K562 (cell line): ENCODE measurements around the gene ANKS3. TPM values are rescaled to one million over a fixed set of nuclear protein-coding genes. Genes with fewer than 3 reads are reported as not detected.

ENCODE experiments used
- ATAC-seq: fragments of 200-7000 bp; cut with Tn5 transposase; 3 replicates; pipeline ENCODE4 v1.9.1; 2020; ENCODE audit warnings: moderate library complexity
- BruUV-seq: library from RNA; stranded (reverse); fragments of 400-500 nt; replicated peaks from 2 replicates; lab custom pipeline; 2021; lab: Mats Ljungman, UMichigan
- CTCF ChIA-PET: fragments of 300-600 bp; formaldehyde crosslinking; extraction: SDS; loops from one replicate; lab custom pipeline; 2021; ENCODE audit warnings: low intra/inter-chr PET ratio; lab: Yijun Ruan, JAX
- POLR2A ChIA-PET: fragments of 300-600, 350-650 bp; sonication (Branson Sonifier 250); formaldehyde crosslinking; extraction: SDS; loops from one replicate; lab custom pipeline; 2021; ENCODE audit warnings: antibody characterized with exemption, inconsistent platforms; lab: Yijun Ruan, JAX
- DNase-seq, 4 experiments: peaks; one replicate each; pipeline versions ENCODE4 v3.0.0 to v3.0.0-alpha.2; 2011 to 2018; ENCODE audit warnings: low spot score in 3 of 4, mixed read lengths in 3 of 4; ENCODE audit errors: extremely low read depth in 1 of 4
- FAIRE-seq: peaks from 2 replicates; lab custom pipeline; 2011; peaks lifted over from hg19 to GRCh38; lab: Jason Lieb, UNC
- H2AFZ ChIP-seq: 2 replicates; pipeline ENCODE4 v1.6.0; 2011; ENCODE audit warnings: low read depth, low read length, control low read depth, inconsistent platforms
- H3K27ac ChIP-seq: fragments of 200-600 bp; 3 replicates; pipeline ENCODE4 v1.8.0; 2011; ENCODE audit warnings: low read depth, mild to moderate bottlenecking, control low read depth, inconsistent platforms, low read length, moderate library complexity, mixed read lengths; ENCODE audit errors: extremely low read depth
- H3K27me3 ChIP-seq, 2 experiments: fragments of 300-600 bp in 1 of 2; 2 replicates in 1 of 2; 3 replicates in 1 of 2; pipeline versions ENCODE4 v1.6.0 to v1.8.0; 2011; ENCODE audit warnings: inconsistent platforms in 2 of 2, low read length in 2 of 2, mild to moderate bottlenecking in 1 of 2, mixed read lengths in 1 of 2, moderate library complexity in 1 of 2; ENCODE audit not compliant: control insufficient read depth in 2 of 2, insufficient read depth in 2 of 2
- H3K36me3 ChIP-seq: fragments of 300-600 bp; 3 replicates; pipeline ENCODE4 v1.8.0; 2011; ENCODE audit warnings: mild to moderate bottlenecking, low read length, inconsistent platforms; ENCODE audit not compliant: control insufficient read depth, insufficient read depth
- H3K4me1 ChIP-seq, 2 experiments: fragments of 200-600 bp in 1 of 2; replicated peaks in 1 of 2; 2 replicates in 1 of 2; 3 replicates in 1 of 2; pipeline versions ENCODE4 v1.5.1 to v1.8.0; 2011; ENCODE audit warnings: inconsistent platforms in 2 of 2, low read length in 2 of 2, mild to moderate bottlenecking in 1 of 2, mixed read lengths in 1 of 2, moderate library complexity in 1 of 2; ENCODE audit not compliant: control insufficient read depth in 2 of 2, insufficient read depth in 2 of 2
- H3K4me2 ChIP-seq: 2 replicates; pipeline ENCODE4 v1.6.1; 2011; ENCODE audit warnings: low read length, control low read depth, inconsistent platforms, mixed read lengths; ENCODE audit not compliant: insufficient read depth
- H3K4me3 ChIP-seq: fragments of 200-600 bp; sonication (generic), shearing (Covaris generic); 2 replicates; pipeline ENCODE4 v1.5.1; 2016; ENCODE audit warnings: control low read depth, inconsistent platforms
- H3K79me2 ChIP-seq: fragments of 200-600 bp; 3 replicates; pipeline ENCODE4 v1.8.0; 2011; ENCODE audit warnings: low read length, inconsistent platforms; ENCODE audit not compliant: control insufficient read depth, insufficient read depth
- H3K9ac ChIP-seq, 2 experiments: 2 replicates each; pipeline versions ENCODE4 v1.6.0 to v1.6.1; 2011; ENCODE audit warnings: low read depth in 2 of 2, low read length in 2 of 2, control low read depth in 1 of 2, inconsistent platforms in 1 of 2, mild to moderate bottlenecking in 1 of 2, mixed read lengths in 1 of 2; ENCODE audit not compliant: insufficient read depth in 1 of 2
- H3K9me1 ChIP-seq: one replicate; pipeline ENCODE4 v1.6.0; 2011; ENCODE audit warnings: inconsistent platforms, mild to moderate bottlenecking, low read length, moderate library complexity; ENCODE audit not compliant: control insufficient read depth, insufficient read depth
- H3K9me3 ChIP-seq: replicated peaks from 2 replicates; pipeline ENCODE4 v1.5.1; 2011; ENCODE audit warnings: low read depth, low read length, inconsistent platforms; ENCODE audit not compliant: control insufficient read depth, insufficient read depth
- H4K20me1 ChIP-seq: replicated peaks from 2 replicates; pipeline ENCODE4 v1.6.1; 2011; ENCODE audit warnings: low read length, inconsistent platforms, mixed read lengths; ENCODE audit not compliant: control insufficient read depth, insufficient read depth
- C11orf30 ChIP-seq: fragments of 450-650 bp; IDR thresholded peaks from 2 replicates; pipeline ENCODE4 v1.6.1; 2016; ENCODE audit warnings: low read depth, mild to moderate bottlenecking
- CBFA2T3 ChIP-seq: fragments of 450-650 bp; IDR thresholded peaks from 2 replicates; pipeline ENCODE4 v1.6.1; 2017
- ELK3 ChIP-seq: fragments of 450-650 bp; formaldehyde crosslinking; IDR thresholded peaks from 2 replicates; pipeline ENCODE4 v1.4.0; 2020; ENCODE audit warnings: mild to moderate bottlenecking
- KLF10 ChIP-seq: fragments of 250-450 bp; sonication (Bioruptor Pico); IDR thresholded peaks from 2 replicates; pipeline ENCODE4 v1.6.1; 2021; ENCODE audit warnings: matching md5 sums
- KLF6 ChIP-seq: fragments of 250-450 bp; sonication (Bioruptor Pico); IDR thresholded peaks from 2 replicates; pipeline ENCODE4 v1.4.0; 2020; ENCODE audit warnings: mild to moderate bottlenecking, moderate library complexity, borderline replicate concordance
- MCM2 ChIP-seq: fragments of 450-650 bp; IDR thresholded peaks from 2 replicates; pipeline ENCODE4 v1.6.1; 2017; ENCODE audit warnings: low read depth, mild to moderate bottlenecking
- NEUROD1 ChIP-seq: fragments of 150-350 bp; IDR thresholded peaks from 2 replicates; pipeline ENCODE4 v1.6.1; 2014; ENCODE audit warnings: borderline replicate concordance, low read length, low read depth; ENCODE audit not compliant: partially characterized antibody
- RBBP5 ChIP-seq: fragments of 200-600 bp; sonication (generic); IDR thresholded peaks from 2 replicates; pipeline ENCODE4 v1.6.1; 2012; ENCODE audit warnings: borderline replicate concordance, mild to moderate bottlenecking, low read length, control low read depth, inconsistent platforms; ENCODE audit not compliant: insufficient read depth, poor library complexity, severe bottlenecking
- RBM34 ChIP-seq: fragments of 200-400 bp; formaldehyde crosslinking; IDR thresholded peaks from 2 replicates; pipeline ENCODE4 v1.6.1; 2018; ENCODE audit warnings: low read length, borderline replicate concordance; ENCODE audit not compliant: insufficient read depth
- SMAD3 ChIP-seq: fragments of 450-650 bp; formaldehyde crosslinking; conservative IDR thresholded peaks from 2 replicates; pipeline ENCODE4 v1.4.0; 2020; ENCODE audit warnings: mild to moderate bottlenecking
- TCFL5 ChIP-seq: fragments of 250-450 bp; sonication (Bioruptor Pico); conservative IDR thresholded peaks from 2 replicates; pipeline ENCODE4 v1.6.1; 2021; ENCODE audit warnings: mild to moderate bottlenecking, moderate library complexity, matching md5 sums
- ZNF134 ChIP-seq: fragments of 250-450 bp; sonication (Bioruptor Pico); conservative IDR thresholded peaks from 2 replicates; pipeline ENCODE4 v1.4.0; 2020
- ZNF140 ChIP-seq: fragments of 250-450 bp; sonication (Bioruptor Pico); IDR thresholded peaks from 2 replicates; pipeline ENCODE4 v1.8.0; 2021; ENCODE audit warnings: moderate library complexity, mild to moderate bottlenecking, inconsistent platforms
- ZNF232 ChIP-seq: sonication (generic); formaldehyde crosslinking; IDR thresholded peaks from 2 replicates; pipeline ENCODE4 v1.8.0; 2022; ENCODE audit warnings: mild to moderate bottlenecking, missing genetic modification reagents
- ZNF277 ChIP-seq: fragments of 250-450 bp; sonication (Bioruptor Pico); IDR thresholded peaks from 2 replicates; pipeline ENCODE4 v1.8.0; 2022; ENCODE audit warnings: inconsistent platforms, mild to moderate bottlenecking, moderate library complexity, borderline replicate concordance
- ZNF384 ChIP-seq: IDR thresholded peaks from 2 replicates; pipeline ENCODE4 v1.6.1; 2012; ENCODE audit warnings: low read depth, low read length, improper control_type of control experiment
- ZNF79 ChIP-seq: fragments of 250-450 bp; sonication (Bioruptor Pico); IDR thresholded peaks from 2 replicates; pipeline ENCODE4 v1.4.0; 2020; ENCODE audit warnings: low read depth, mild to moderate bottlenecking, moderate library complexity
- WGBS: fragments of 100-300 bp; shearing (Covaris generic); methylation state at CpG from one replicate; pipeline ENCODE4 v1.1.6; 2016; ENCODE audit warnings: low coverage, mixed read lengths; ENCODE audit not compliant: insufficient coverage; ENCODE audit errors: missing lambda C conversion rate; 5-methylcytosine and 5-hydroxymethylcytosine counted together
- in situ Hi-C: fragments of 300-500 bp; cut with MboI; formaldehyde crosslinking; loops from 4 replicates; pipeline ENCODE4 v1.15.0; 2018; ENCODE audit warnings: inconsistent platforms, mixed read lengths
- intact Hi-C: fragments of 100-400 bp; cut with micrococcal nuclease; formaldehyde crosslinking; loops from 2 replicates; pipeline ENCODE4 v1.14.2; 2022
- polyA plus RNA-seq, 8 experiments: library from polyadenylated mRNA; depleted of rRNA in 4 of 8; stranded (reverse) in 5 of 8; unstranded in 3 of 8; fragments of >200 nt; fragmentation: Nextera tagmentation in 2 of 8; fragmentation: Illumina TruSeq in 1 of 8; extraction: Ambion mirVana in 2 of 8; extraction: Trizol in 1 of 8; gene quantifications; 2 replicates each; pipeline versions ENCODE4 v1.2.1 to v1.2.3, GENCODE V29; 2011 to 2014; ENCODE audit warnings: inconsistent platforms in 1 of 8, missing spikeins in 1 of 8
- total RNA-seq, 7 experiments: library from RNA; depleted of rRNA in 6 of 7; stranded (reverse); fragments of >200 nt in 6 of 7; fragmentation: Illumina TruSeq in 2 of 7; extraction: Trizol in 2 of 7; gene quantifications; 2 replicates each; pipeline versions ENCODE4 v1.2.1 to v1.2.3, GENCODE V29; 2011 to 2021; ENCODE audit warnings: low replicate concordance in 1 of 7
- TF ChIP-seq, protein P1 (sequence below): fragments of 250-450 bp; sonication (Bioruptor Pico); IDR thresholded peaks from 2 replicates; pipeline ENCODE4 v1.5.0; 2020; ENCODE audit warnings: mild to moderate bottlenecking, borderline replicate concordance
- TF ChIP-seq, protein P2 (sequence below): sonication (generic); formaldehyde crosslinking; IDR thresholded peaks from 2 replicates; pipeline ENCODE4 v1.8.1; 2023; ENCODE audit warnings: mild to moderate bottlenecking, missing genetic modification reagents

ANKS3 gene
- total and polyA plus RNA-seq, 9 of the 15 experiments (the other 6 are each of a cell fraction or from before 2014, with no cell fraction given): 0.43 to 25.7 (median 14.8) TPM

GRCh38 chr16:4661661-4662060 is 72.4 kb downstream of the ANKS3 start:
- Histone ChIP-seq H3K9me1 (no peaks in the 10 kb centered on the region), H3K27ac (no peak overlapping the region), H2AFZ (no peak overlapping the region)
- in situ Hi-C loops: no loop called here
- no peak for ATAC-seq
- TF ChIP-seq TCFL5 (CRISPR knock-in tag) (no peak), ZNF134 (no peak), KLF6 (CRISPR knock-in tag) (no peak), C11orf30 (no peak), ZNF79 (CRISPR knock-in tag) (no peak), ZNF140 (CRISPR knock-in tag) (no peak), MCM2 (no peak), CBFA2T3 (no peak), RBBP5 (no peak), ELK3 (CRISPR knock-in tag) (no peak), ZNF232 (CRISPR knock-in tag) (no peak), SMAD3 (CRISPR knock-in tag) (no peak), ZNF277 (CRISPR knock-in tag) (no peak), KLF10 (CRISPR knock-in tag) (no peak), RBM34 (no peak), ZNF384 (no peak), NEUROD1 (no peak)
- TF ChIP-seq, protein P1, sequence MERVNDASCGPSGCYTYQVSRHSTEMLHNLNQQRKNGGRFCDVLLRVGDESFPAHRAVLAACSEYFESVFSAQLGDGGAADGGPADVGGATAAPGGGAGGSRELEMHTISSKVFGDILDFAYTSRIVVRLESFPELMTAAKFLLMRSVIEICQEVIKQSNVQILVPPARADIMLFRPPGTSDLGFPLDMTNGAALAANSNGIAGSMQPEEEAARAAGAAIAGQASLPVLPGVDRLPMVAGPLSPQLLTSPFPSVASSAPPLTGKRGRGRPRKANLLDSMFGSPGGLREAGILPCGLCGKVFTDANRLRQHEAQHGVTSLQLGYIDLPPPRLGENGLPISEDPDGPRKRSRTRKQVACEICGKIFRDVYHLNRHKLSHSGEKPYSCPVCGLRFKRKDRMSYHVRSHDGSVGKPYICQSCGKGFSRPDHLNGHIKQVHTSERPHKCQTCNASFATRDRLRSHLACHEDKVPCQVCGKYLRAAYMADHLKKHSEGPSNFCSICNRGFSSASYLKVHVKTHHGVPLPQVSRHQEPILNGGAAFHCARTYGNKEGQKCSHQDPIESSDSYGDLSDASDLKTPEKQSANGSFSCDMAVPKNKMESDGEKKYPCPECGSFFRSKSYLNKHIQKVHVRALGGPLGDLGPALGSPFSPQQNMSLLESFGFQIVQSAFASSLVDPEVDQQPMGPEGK: no peak
- TF ChIP-seq, protein P2, sequence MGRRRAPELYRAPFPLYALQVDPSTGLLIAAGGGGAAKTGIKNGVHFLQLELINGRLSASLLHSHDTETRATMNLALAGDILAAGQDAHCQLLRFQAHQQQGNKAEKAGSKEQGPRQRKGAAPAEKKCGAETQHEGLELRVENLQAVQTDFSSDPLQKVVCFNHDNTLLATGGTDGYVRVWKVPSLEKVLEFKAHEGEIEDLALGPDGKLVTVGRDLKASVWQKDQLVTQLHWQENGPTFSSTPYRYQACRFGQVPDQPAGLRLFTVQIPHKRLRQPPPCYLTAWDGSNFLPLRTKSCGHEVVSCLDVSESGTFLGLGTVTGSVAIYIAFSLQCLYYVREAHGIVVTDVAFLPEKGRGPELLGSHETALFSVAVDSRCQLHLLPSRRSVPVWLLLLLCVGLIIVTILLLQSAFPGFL (CRISPR knock-in tag): no peak
- TF ChIP-seq, all 486 proteins: peak for 0
- intact Hi-C loops: no loop called here
- Histone ChIP-seq H3K4me1 (peaks cover 0 to 36% of the 10 kb centered on the region in 2 experiments; a peak in 2 of 5 replicates), H3K79me2 (no peaks in the 10 kb centered on the region), H3K9me3 (no peaks in the 10 kb centered on the region), H3K4me2 (no peak overlapping the region), H3K27me3 (no peaks in the 10 kb centered on the region), H3K9ac (no peak overlapping the region; a peak in 1 of 4 replicates), H4K20me1 (no peaks in the 10 kb centered on the region; the same call in 1 of the 2 replicates), H3K36me3 (peaks cover 45% of the 10 kb centered on the region; the same call in 2 of the 3 replicates), H3K4me3 (no peak overlapping the region)
- CTCF ChIA-PET: no interaction called here
- POLR2A ChIA-PET: interaction anchor here (0.7 kb wide), 1 partner anchor 140 kb away, joined by 4 read pairs; no protein-coding TSS in a partner anchor
- FAIRE-seq (no peak), DNase-seq (no peak)
- 83% methylated on average over 11 of the region's 11 CpGs for WGBS
- BruUV-seq: no TSS peak
